Prostate gland (tissue), 2 donors: ENCODE measurements around the gene ERMP1. TPM values are rescaled to one million over a fixed set of nuclear protein-coding genes. Genes with fewer than 3 reads are reported as not detected.
"Not testable (repeated sequence)": the region's sequence is repeated elsewhere in the genome, so short reads cannot be mapped to it uniquely, and the experiment has no call there.

ENCODE experiments used
- DNase-seq: peaks from one replicate; pipeline ENCODE4 v3.0.0-alpha.2; 2019; ENCODE audit warnings: low spot score
- H3K27ac ChIP-seq, 2 donors: fragments of 200-600 bp; sonication (generic); 2 replicates each; pipeline ENCODE4 v1.5.1; 2017 to 2019
- H3K27me3 ChIP-seq: fragments of 200-600 bp; sonication (generic); replicated peaks from 2 replicates; pipeline ENCODE4 v1.5.1; 2019; ENCODE audit not compliant: insufficient read depth
- H3K36me3 ChIP-seq, 2 donors: fragments of 200-600 bp; sonication (generic); 1 replicate in 1 of 2; 2 replicates in 1 of 2; pipeline versions ENCODE4 v1.5.1 to v1.8.1; 2017 to 2019
- H3K4me1 ChIP-seq: fragments of 200-600 bp; sonication (generic); replicated peaks from 2 replicates; pipeline ENCODE4 v1.5.1; 2019
- H3K4me3 ChIP-seq, 2 donors: fragments of 200-600 bp; sonication (generic); 2 replicates each; pipeline ENCODE4 v1.5.1; 2017 to 2019
- H3K9me3 ChIP-seq: fragments of 200-600 bp; sonication (generic); 2 replicates; pipeline ENCODE4 v1.5.1; 2017
- CTCF ChIP-seq, 4 experiments: fragments of 200-600 bp in 2 of 4; fragments of 450-650 bp in 2 of 4; sonication (generic) in 2 of 4; IDR thresholded peaks; 1 replicate in 3 of 4; 2 replicates in 1 of 4; pipeline ENCODE4 v1.5.1; 2016 to 2019; ENCODE audit warnings: antibody characterized with exemption in 4 of 4, mild to moderate bottlenecking in 2 of 4, moderate library complexity in 2 of 4
- POLR2A ChIP-seq: fragments of 450-650 bp; IDR thresholded peaks from one replicate; pipeline ENCODE4 v1.6.1; 2016; ENCODE audit warnings: antibody characterized with exemption, mild to moderate bottlenecking
- POLR2AphosphoS5 ChIP-seq: sonication (generic); formaldehyde crosslinking; IDR thresholded peaks from one replicate; pipeline ENCODE4 v1.6.1; 2017; ENCODE audit warnings: antibody characterized with exemption
- WGBS: methylation state at CpG from one replicate; pipeline ENCODE4 v1.1.5; 2018; 5-methylcytosine and 5-hydroxymethylcytosine counted together
- intact Hi-C: fragments of 100-400 bp; cut with DNase I; formaldehyde crosslinking; loops from one replicate; pipeline ENCODE4 v1.14.2; 2022
- total RNA-seq, 2 donors: library from RNA; depleted of rRNA; stranded (reverse); fragments of >200 nt; gene quantifications; one replicate each; pipeline ENCODE4 v1.1.0, GENCODE V29; 2016

Gene ERMP1
- total RNA-seq, 2 donors from 2014 or later = 21.7 to 24.7 TPM

GRCh38 chr9:5783982-5784381 lies 48.9 kb downstream of the ERMP1 start:
- intact Hi-C loops = no loop called here
- TF ChIP-seq POLR2AphosphoS5 (no peak), POLR2A (no peak), CTCF (IDR thresholded peaks at IDR 0.05) (no peak)
- no peak overlapping the region for H3K4me3 ChIP-seq
- H3K27me3 ChIP-seq = no peaks in the 10 kb centered on the region
- 98% methylated on average over 1 of the region's 1 CpG for WGBS
- DNase-seq = no peak
- H3K27ac ChIP-seq = no peak overlapping the region
- H3K4me1 ChIP-seq = no peaks in the 10 kb centered on the region
- H3K9me3 ChIP-seq = no peaks in the 10 kb centered on the region
- no peaks in the 10 kb centered on the region for H3K36me3 ChIP-seq

- H3K9me3 ChIP-seq, DNase-seq, H3K27me3 ChIP-seq, H3K4me3 ChIP-seq, intact Hi-C loops, H3K27ac ChIP-seq, H3K36me3 ChIP-seq, H3K4me1 ChIP-seq: not testable (repeated sequence)
- 97% methylated on average over 3 of the region's 3 CpGs for WGBS
Measured at GRCh38 chr9:5783420-5783819, 49.5 kb downstream of the ERMP1 start.

- H3K4me3 ChIP-seq, intact Hi-C loops, DNase-seq, H3K4me1 ChIP-seq, H3K27me3 ChIP-seq, H3K27ac ChIP-seq, H3K36me3 ChIP-seq, H3K9me3 ChIP-seq: not testable (repeated sequence)
- WGBS = 92% methylated on average over 4 of the region's 4 CpGs
Measured at GRCh38 chr9:5779705-5780218, 53.2 kb downstream of the ERMP1 start.

GRCh38 chr9:5778805-5779204 lies 54.1 kb downstream of the ERMP1 start:
- H3K36me3 ChIP-seq = peaks cover 0 to 9% of the 10 kb centered on the region in 2 donors

GRCh38 chr9:5773324-5773999 lies 59.5 kb downstream of the ERMP1 start:
- Histone ChIP-seq H3K27me3 (no peaks in the 10 kb centered on the region), H3K36me3 (peaks cover 0 to 8% of the 10 kb centered on the region in 2 donors), H3K9me3 (no peaks in the 10 kb centered on the region), H3K4me3 (no peak overlapping the region), H3K27ac (no peak overlapping the region), H3K4me1 (no peaks in the 10 kb centered on the region)
- 81% methylated on average over 3 of the region's 3 CpGs for WGBS
- DNase-seq = no peak
- TF ChIP-seq CTCF (IDR thresholded peaks at IDR 0.05) (no peak), POLR2A (no peak), POLR2AphosphoS5 (no peak)
- intact Hi-C loops = no loop called here

More at GRCh38 chr9:5778805-5779204, 54.1 kb downstream of the ERMP1 start:
- H3K9me3 ChIP-seq = no peaks in the 10 kb centered on the region
- TF ChIP-seq CTCF (IDR thresholded peaks at IDR 0.05) (no peak), POLR2AphosphoS5 (no peak), POLR2A (no peak)
- H3K4me1 ChIP-seq = no peaks in the 10 kb centered on the region
- intact Hi-C loops = no loop called here
- no peaks in the 10 kb centered on the region for H3K27me3 ChIP-seq
- no peak for DNase-seq
- H3K27ac ChIP-seq = no peak overlapping the region
- 97% methylated on average over 1 of the region's 1 CpG for WGBS
- no peak overlapping the region for H3K4me3 ChIP-seq
